ENCODE data around the gene TMC1.

The TMC1 gene

GRCh38 chr9:72497447-72498046, 23.9 kb upstream of the TMC1 start:
- H3K4me1 ChIP-seq (ENCODE audit: insufficient read depth, low read length, severe bottlenecking): no peaks in the 10 kb centered on the region
- no peaks in the 10 kb centered on the region for H3K27me3 ChIP-seq (ENCODE audit: insufficient read depth, low read length)

GRCh38 chr9:72506615-72507014, 14.8 kb upstream of the TMC1 start:
- Histone ChIP-seq H3F3A (ENCODE audit: insufficient read depth, low read length) (no peaks in the 10 kb centered on the region), H3K9me3 (ENCODE audit: low read length) (no peaks in the 10 kb centered on the region), H2AFZ (ENCODE audit: low read length) (no peak overlapping the region), H3K4me2 (ENCODE audit: low read length) (no peak overlapping the region), H3K9ac (ENCODE audit: low read length) (no peak overlapping the region), H3K4me1 (ENCODE audit: insufficient read depth, low read length, severe bottlenecking) (no peaks in the 10 kb centered on the region), H3K27ac (ENCODE audit: low read depth, low read length, poor library complexity, severe bottlenecking) (no peak overlapping the region), H3K36me3 (ENCODE audit: insufficient read depth, low read length) (no peaks in the 10 kb centered on the region), H3K9me2 (ENCODE audit: low read depth, low read length) (no peaks in the 10 kb centered on the region), H4K20me1 (ENCODE audit: insufficient read depth, low read length) (no peaks in the 10 kb centered on the region), H3K4me3 (ENCODE audit: low read depth, low read length, poor library complexity, severe bottlenecking) (no peak overlapping the region), H3K27me3 (ENCODE audit: insufficient read depth, low read length) (no peaks in the 10 kb centered on the region), H3K79me2 (ENCODE audit: insufficient read depth, low read length) (no peaks in the 10 kb centered on the region)
- TF ChIP-seq EZH2 (IDR thresholded peaks at IDR 0.05; ENCODE audit: borderline replicate concordance, low read length): no peak
- no peak for TF ChIP-seq CTCF (IDR thresholded peaks at IDR 0.05; ENCODE audit: low read length)

More at GRCh38 chr9:72497447-72498046, 23.9 kb upstream of the TMC1 start:
- Histone ChIP-seq H3K79me2 (ENCODE audit: insufficient read depth, low read length) (no peaks in the 10 kb centered on the region), H3K36me3 (ENCODE audit: insufficient read depth, low read length) (no peaks in the 10 kb centered on the region), H3K9me3 (ENCODE audit: low read length) (no peaks in the 10 kb centered on the region), H2AFZ (ENCODE audit: low read length) (no peak overlapping the region), H3K27ac (ENCODE audit: low read depth, low read length, poor library complexity, severe bottlenecking) (no peak overlapping the region), H3K9ac (ENCODE audit: low read length) (no peak overlapping the region), H3K9me2 (ENCODE audit: low read depth, low read length) (no peaks in the 10 kb centered on the region), H4K20me1 (ENCODE audit: insufficient read depth, low read length) (no peaks in the 10 kb centered on the region), H3K4me2 (ENCODE audit: low read length) (no peak overlapping the region), H3K4me3 (ENCODE audit: low read depth, low read length, poor library complexity, severe bottlenecking) (no peak overlapping the region), H3F3A (ENCODE audit: insufficient read depth, low read length) (no peaks in the 10 kb centered on the region)
- TF ChIP-seq CTCF (IDR thresholded peaks at IDR 0.05; ENCODE audit: low read length) (no peak), EZH2 (IDR thresholded peaks at IDR 0.05; ENCODE audit: borderline replicate concordance, low read length) (no peak)

- H3K9me3 ChIP-seq (ENCODE audit: low read length): no peaks in the 10 kb centered on the region
- no peak overlapping the region for H3K9ac ChIP-seq (ENCODE audit: low read length)
- H3K4me2 ChIP-seq (ENCODE audit: low read length): no peak overlapping the region
- no peaks in the 10 kb centered on the region for H3K27me3 ChIP-seq (ENCODE audit: insufficient read depth, low read length)
- no peak for TF ChIP-seq CTCF (IDR thresholded peaks at IDR 0.05; ENCODE audit: low read length)
- no peak for TF ChIP-seq EZH2 (IDR thresholded peaks at IDR 0.05; ENCODE audit: borderline replicate concordance, low read length)
- H3K79me2 ChIP-seq (ENCODE audit: insufficient read depth, low read length): no peaks in the 10 kb centered on the region
- H3K27ac ChIP-seq (ENCODE audit: low read depth, low read length, poor library complexity, severe bottlenecking): no peak overlapping the region
- H3K4me1 ChIP-seq (ENCODE audit: insufficient read depth, low read length, severe bottlenecking): no peaks in the 10 kb centered on the region
- H3K4me3 ChIP-seq (ENCODE audit: low read depth, low read length, poor library complexity, severe bottlenecking): no peak overlapping the region
- no peaks in the 10 kb centered on the region for H3F3A ChIP-seq (ENCODE audit: insufficient read depth, low read length)
- H2AFZ ChIP-seq (ENCODE audit: low read length): no peak overlapping the region
- H3K9me2 ChIP-seq (ENCODE audit: low read depth, low read length): no peaks in the 10 kb centered on the region
- no peaks in the 10 kb centered on the region for H4K20me1 ChIP-seq (ENCODE audit: insufficient read depth, low read length)
- H3K36me3 ChIP-seq (ENCODE audit: insufficient read depth, low read length): no peaks in the 10 kb centered on the region
These were observed 12.4 kb upstream of the TMC1 start for GRCh38 chr9:72509053-72509452.

All from OCI-LY1 (cell line).